GM18526 (cell line): ENCODE data around the gene MPRIP.

Experiments
- POLR2A ChIP-seq: IDR thresholded peaks from 3 replicates; pipeline ENCODE4 v1.6.1; 2011; ENCODE audit not compliant: insufficient read length; ENCODE audit errors: extremely low read depth

Gene MPRIP

GRCh38 chr17:17216236-17216635 is 174.0 kb downstream of the MPRIP start:
- TF ChIP-seq POLR2A, result no peak

- TF ChIP-seq POLR2A, result no peak
These were observed 174.5 kb downstream of the MPRIP start for GRCh38 chr17:17216776-17217175.

DNA sequence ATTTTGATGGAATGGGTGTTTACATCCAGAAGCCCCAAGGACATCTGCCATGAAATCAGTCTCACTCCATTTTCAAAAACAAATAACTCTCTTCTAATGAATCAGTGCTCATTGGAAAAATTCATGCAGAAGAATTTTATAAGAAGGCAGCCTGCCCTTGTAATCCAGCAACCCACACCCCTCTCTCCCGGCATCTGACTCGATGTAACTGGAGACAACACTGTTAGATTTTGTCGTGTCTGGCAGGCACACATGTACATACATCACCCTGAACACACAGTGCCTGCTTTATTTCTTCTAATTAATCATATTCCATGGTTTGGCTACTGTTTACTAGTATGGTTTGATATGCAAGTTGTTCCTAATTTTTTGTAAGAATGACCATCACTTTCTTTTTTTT is 175.7 kb downstream of the MPRIP start:
- no peak for TF ChIP-seq POLR2A

DNA sequence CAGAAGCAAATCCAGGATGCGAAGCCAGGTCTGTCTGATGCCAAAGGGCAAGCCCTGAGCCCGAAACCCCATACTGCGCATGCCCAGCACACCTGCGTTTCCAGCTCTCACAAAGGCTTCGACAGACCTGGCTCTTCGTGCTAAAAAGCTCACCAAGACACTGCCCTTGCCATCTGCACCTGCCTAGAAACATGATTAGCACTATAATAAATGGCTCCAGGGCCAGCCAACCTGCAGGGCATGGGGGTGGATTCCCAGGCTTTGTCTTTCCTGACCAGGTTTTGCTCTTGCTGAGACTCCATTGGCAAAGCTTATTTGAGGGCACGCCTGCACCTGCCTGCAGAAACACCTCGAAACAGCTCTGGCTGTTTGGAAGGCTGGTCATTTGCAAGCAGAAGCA is 178.3 kb downstream of the MPRIP start:
- no peak for TF ChIP-seq POLR2A

- no peak for TF ChIP-seq POLR2A
These were observed 179.1 kb downstream of the MPRIP start for GRCh38 chr17:17221329-17221728.

GRCh38 chr17:17223736-17224135 is 181.5 kb downstream of the MPRIP start:
- TF ChIP-seq POLR2A, result no peak

DNA sequence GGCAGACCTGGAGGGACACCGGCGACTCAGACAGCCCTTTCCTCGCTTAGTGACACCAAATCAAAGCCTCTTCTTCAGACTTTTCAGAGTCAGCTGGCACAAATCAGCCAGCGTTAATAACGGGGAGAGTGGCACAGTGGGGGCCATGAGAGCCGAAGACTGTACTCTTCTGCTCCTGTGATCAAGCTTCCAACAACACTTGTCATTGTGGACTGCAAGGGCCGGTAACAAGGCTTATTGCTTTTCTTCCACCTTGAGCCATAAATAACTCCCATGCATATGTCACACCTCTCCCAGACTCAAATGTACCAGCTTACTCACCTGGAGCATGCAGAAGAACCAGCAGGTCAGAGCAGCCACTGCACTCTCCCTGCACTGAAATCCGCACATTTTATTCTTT is 181.9 kb downstream of the MPRIP start:
- TF ChIP-seq POLR2A, result no peak

- TF ChIP-seq POLR2A, result no peak
These were observed 183.6 kb downstream of the MPRIP start for GRCh38 chr17:17225901-17226300.

DNA sequence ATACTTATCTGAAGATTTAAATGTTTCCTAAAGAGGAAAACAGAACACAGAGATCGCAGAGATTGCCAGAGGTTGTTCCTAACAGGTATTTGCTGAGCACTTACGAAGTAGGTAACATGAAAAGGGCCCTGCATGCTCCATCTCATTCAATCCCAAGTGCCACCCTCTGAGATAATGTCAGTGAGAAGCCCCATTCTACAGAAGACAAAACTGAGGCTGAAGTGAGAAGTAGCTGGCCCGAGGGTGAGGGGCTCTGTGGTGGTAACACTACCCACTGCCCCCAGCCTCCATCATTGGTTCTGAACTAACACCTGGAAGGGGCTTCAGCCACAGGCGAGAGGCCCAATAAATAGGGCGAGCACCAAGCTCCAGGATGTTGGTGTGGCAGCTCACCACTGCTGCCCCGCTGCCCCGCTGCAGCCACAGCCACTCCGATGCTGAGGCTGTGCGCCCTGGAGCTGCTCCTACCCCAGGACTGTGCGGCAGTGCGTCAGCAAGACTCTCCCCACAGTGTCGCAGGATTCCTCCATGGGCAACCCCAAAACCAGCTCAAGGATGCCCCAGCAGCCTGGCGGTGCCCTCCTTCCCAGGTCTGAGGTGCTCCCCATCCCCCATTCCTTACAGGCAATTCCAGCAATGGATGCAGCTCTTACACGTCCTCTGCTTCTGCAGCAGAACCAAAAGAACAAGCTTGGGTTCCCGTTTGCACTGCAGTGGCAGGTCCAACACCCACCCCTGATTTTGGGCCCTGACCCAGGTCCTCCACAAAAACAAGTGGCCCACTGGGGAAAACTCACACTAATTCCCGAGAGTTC is 184.4 kb downstream of the MPRIP start:
- TF ChIP-seq POLR2A, result no peak

- TF ChIP-seq POLR2A, result no peak
These were observed 185.6 kb downstream of the MPRIP start for GRCh38 chr17:17227608-17228520.

GRCh38 chr17:17228521-17229279 is 186.4 kb downstream of the MPRIP start:
- no peak for TF ChIP-seq POLR2A

DNA sequence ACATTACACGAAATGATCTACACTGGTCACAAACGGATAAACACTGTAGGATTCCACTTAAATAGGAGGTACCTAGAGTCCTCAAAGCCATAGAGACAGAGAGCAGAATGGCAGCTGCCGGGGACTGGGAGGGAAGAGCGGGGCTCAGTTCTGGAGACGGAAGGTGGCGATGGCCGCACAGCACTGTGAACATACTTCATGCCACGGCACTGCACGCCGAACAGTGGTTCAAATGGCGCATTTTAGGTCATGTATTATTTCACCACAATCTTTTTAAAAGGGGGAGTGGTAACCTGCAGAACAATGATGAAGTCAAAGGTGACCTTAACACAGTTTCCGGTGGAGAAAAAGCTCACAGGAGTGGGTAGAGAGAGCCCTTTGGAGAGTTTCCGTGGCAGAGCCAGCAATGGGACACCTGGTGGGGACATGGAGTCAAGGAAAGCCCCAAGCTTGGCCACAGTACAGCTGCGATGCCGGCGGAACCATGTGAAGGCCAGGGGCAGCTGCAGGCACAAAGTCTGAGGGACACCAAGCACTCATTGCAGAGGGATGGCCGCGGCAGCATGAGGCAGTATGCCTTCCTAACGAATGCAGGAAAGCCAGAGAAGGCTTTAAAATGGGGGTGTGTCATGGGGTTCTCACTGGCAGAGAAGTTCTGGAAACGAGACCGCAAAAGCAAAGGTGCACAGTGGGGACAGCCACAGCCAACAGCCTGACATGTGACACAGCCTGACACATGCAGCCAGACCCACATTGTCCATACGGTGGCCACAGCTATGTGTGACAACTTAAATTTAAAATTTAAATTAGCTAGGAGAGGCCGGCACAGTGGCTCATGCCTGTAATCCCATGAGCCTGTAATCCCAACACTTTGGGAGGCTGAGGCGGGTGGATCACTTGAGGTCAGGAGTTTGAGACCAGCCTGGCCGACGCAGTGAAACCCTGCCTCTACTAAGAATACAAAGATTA is 187.4 kb downstream of the MPRIP start:
- TF ChIP-seq POLR2A, result no peak

- TF ChIP-seq POLR2A, result no peak
These were observed 189.5 kb downstream of the MPRIP start for GRCh38 chr17:17231621-17232302.

- no peak for TF ChIP-seq POLR2A
These were observed 190.0 kb downstream of the MPRIP start for GRCh38 chr17:17232303-17232621.
